ENCODE data around the gene GALNT17. TPM values are rescaled to one million over a fixed set of nuclear protein-coding genes. Genes with fewer than 3 reads are reported as not detected.

Gene GALNT17
- total and polyA plus RNA-seq, 2 experiments from 2014 or later: 11.1 to 65.6 TPM

GRCh38 chr7:71486414-71486813 lies 354.5 kb downstream of the GALNT17 start:
- Histone ChIP-seq H2AFZ (no peak overlapping the region), H3F3A (replicated peaks; ENCODE audit: low read depth) (no peaks in the 10 kb centered on the region), H3K4me2 (no peak overlapping the region), H4K20me1 (replicated peaks; ENCODE audit: insufficient read depth) (no peaks in the 10 kb centered on the region), H3K4me3 (no peak overlapping the region), H3K27me3 (ENCODE audit: insufficient read depth) (no peaks in the 10 kb centered on the region), H3K36me3 (ENCODE audit: insufficient read depth) (no peaks in the 10 kb centered on the region), H3K27ac (ENCODE audit: low read depth) (no peak overlapping the region), H3K4me1 (ENCODE audit: insufficient read depth) (0 out of 2 replicates have a peak, but pooled peaks cover 3% of the 10 kb centered on the region), H3K9me2 (ENCODE audit: insufficient read depth) (no peaks in the 10 kb centered on the region), H3K79me2 (replicated peaks; ENCODE audit: insufficient read depth) (no peaks in the 10 kb centered on the region)
- DNase-seq (ENCODE audit: low spot score) (no peak), ATAC-seq (no peak)
- no peak overlapping the region for H3K4me3 Mint-ChIP-seq
- no peak overlapping the region for H3K27ac Mint-ChIP-seq
- no peak for TF ChIP-seq ZNF114 (CRISPR knock-in tag; IDR thresholded peaks at IDR 0.05)
- no peak for TF ChIP-seq REST (IDR thresholded peaks at IDR 0.05; ENCODE audit: unreplicated experiment)
- no peak for TF ChIP-seq ZNF462 (CRISPR knock-in tag; IDR thresholded peaks at IDR 0.05)
- TF ChIP-seq EZH2 (IDR thresholded peaks at IDR 0.05; ENCODE audit: low read depth, unreplicated experiment): no peak
- no peak for TF ChIP-seq ETS1 (IDR thresholded peaks at IDR 0.05)
- no peak for TF ChIP-seq ZNF331 (CRISPR knock-in tag; IDR thresholded peaks at IDR 0.05; ENCODE audit: low read depth)
- TF ChIP-seq CTCF (conservative IDR thresholded peaks at IDR 0.05; ENCODE audit: low read depth in 2 of 2): no peak
- no peak for TF ChIP-seq STAT1 (IDR thresholded peaks at IDR 0.05; ENCODE audit: unreplicated experiment)
- no peak for TF ChIP-seq POLR2AphosphoS5 (IDR thresholded peaks at IDR 0.05; ENCODE audit: low read depth)
- TF ChIP-seq NANOG (IDR thresholded peaks at IDR 0.05; ENCODE audit: borderline replicate concordance): no peak
- TF ChIP-seq EZH2phosphoT487 (IDR thresholded peaks at IDR 0.05; ENCODE audit: unreplicated experiment): no peak
- no peak for TF ChIP-seq CREB1 (CRISPR knock-in tag; IDR thresholded peaks at IDR 0.05; ENCODE audit: low read depth)
- peaks cover 12% of the 10 kb centered on the region for H3K27me3 Mint-ChIP-seq (ENCODE audit: insufficient read depth, low read depth, poor library complexity)
- peaks cover 27% of the 10 kb centered on the region for H3K36me3 Mint-ChIP-seq (ENCODE audit: low read depth)
- H3K9me3 Mint-ChIP-seq: no peaks in the 10 kb centered on the region
- peaks cover 10% of the 10 kb centered on the region; the same call in 2 of the 3 replicates for H3K4me1 Mint-ChIP-seq

Measured in GM23338 (cell line).